Measurements from ENCODE around the gene PRICKLE3. TPM values are rescaled to one million over a fixed set of nuclear protein-coding genes. Genes with fewer than 3 reads are reported as not detected.

PRICKLE3 gene
- total and polyA plus RNA-seq, 2 experiments from 2014 or later = 4.7 to 13.7 TPM

- Histone ChIP-seq H3K79me2 (replicated peaks; ENCODE audit: insufficient read depth) (no peaks in the 10 kb centered on the region), H3F3A (replicated peaks; ENCODE audit: low read depth) (no peaks in the 10 kb centered on the region), H3K27ac (ENCODE audit: low read depth) (no peak overlapping the region), H3K4me1 (ENCODE audit: insufficient read depth) (no peaks in the 10 kb centered on the region), H3K27me3 (ENCODE audit: insufficient read depth) (no peaks in the 10 kb centered on the region), H3K36me3 (ENCODE audit: insufficient read depth) (no peaks in the 10 kb centered on the region), H4K20me1 (replicated peaks; ENCODE audit: insufficient read depth) (no peaks in the 10 kb centered on the region), H3K4me3 (no peak overlapping the region), H3K9me2 (ENCODE audit: insufficient read depth) (no peaks in the 10 kb centered on the region), H3K4me2 (no peak overlapping the region), H2AFZ (no peak overlapping the region)
- no peak overlapping the region for H3K27ac Mint-ChIP-seq
- no peaks in the 10 kb centered on the region for H3K4me1 Mint-ChIP-seq
- no peak overlapping the region for H3K4me3 Mint-ChIP-seq
- H3K36me3 Mint-ChIP-seq (ENCODE audit: low read depth) = no peaks in the 10 kb centered on the region
- TF ChIP-seq REST (IDR thresholded peaks at IDR 0.05; ENCODE audit: unreplicated experiment) = no peak
- no peak for TF ChIP-seq EZH2phosphoT487 (IDR thresholded peaks at IDR 0.05; ENCODE audit: unreplicated experiment)
- no peak for TF ChIP-seq POLR2AphosphoS5 (IDR thresholded peaks at IDR 0.05; ENCODE audit: low read depth)
- TF ChIP-seq JUNB (IDR thresholded peaks at IDR 0.05; ENCODE audit: unreplicated experiment) = no peak
- no peak for TF ChIP-seq CREB1 (CRISPR knock-in tag; IDR thresholded peaks at IDR 0.05; ENCODE audit: low read depth)
- no peak for TF ChIP-seq ZNF331 (CRISPR knock-in tag; IDR thresholded peaks at IDR 0.05; ENCODE audit: low read depth)
- no peak for TF ChIP-seq ZNF462 (CRISPR knock-in tag; IDR thresholded peaks at IDR 0.05)
- no peak for TF ChIP-seq CTCF (conservative IDR thresholded peaks at IDR 0.05; ENCODE audit: low read depth in 2 of 2)
- TF ChIP-seq EZH2 (IDR thresholded peaks at IDR 0.05; ENCODE audit: low read depth, unreplicated experiment) = no peak
- TF ChIP-seq NANOG (IDR thresholded peaks at IDR 0.05; ENCODE audit: borderline replicate concordance) = no peak
- no peak for TF ChIP-seq ZNF114 (CRISPR knock-in tag; IDR thresholded peaks at IDR 0.05)
- TF ChIP-seq STAT1 (IDR thresholded peaks at IDR 0.05; ENCODE audit: unreplicated experiment) = no peak
- no peak for TF ChIP-seq ETS1 (IDR thresholded peaks at IDR 0.05)
- DNase-seq (ENCODE audit: low spot score) (no peak), ATAC-seq (no peak)
- no peaks in the 10 kb centered on the region; the same call in 2 of the 3 replicates for H3K9me3 Mint-ChIP-seq
- H3K27me3 Mint-ChIP-seq (ENCODE audit: insufficient read depth, low read depth, poor library complexity) = no peaks in the 10 kb centered on the region
Observed at GRCh38 chrX:49133759-49134158, 52.4 kb downstream of the PRICKLE3 start.
